HEK293T (cell line): Measurements from ENCODE around the gene KLHL10.

Source experiments
- CTCF ChIA-PET: fragments of 350-600 bp; formaldehyde crosslinking; extraction: SDS; loops from one replicate; lab custom pipeline; 2021; ENCODE audit warnings: antibody characterized with exemption, inconsistent platforms; lab: Yijun Ruan, JAX
- POLR2A ChIA-PET: fragments of 350-600 bp; formaldehyde crosslinking; extraction: SDS; loops from one replicate; lab custom pipeline; 2020; ENCODE audit warnings: antibody characterized with exemption, inconsistent platforms; lab: Yijun Ruan, JAX
- DNase-seq: peaks from one replicate; pipeline ENCODE4 v3.0.0; 2012; ENCODE audit warnings: mixed read lengths; ENCODE audit errors: extremely low spot score
- ARNT ChIP-seq: fragments of 450-650 bp; IDR thresholded peaks from 2 replicates; pipeline ENCODE4 v1.6.1; 2017; ENCODE audit warnings: mild to moderate bottlenecking
- BHLHE40 ChIP-seq: fragments of 450-650 bp; IDR thresholded peaks from 2 replicates; pipeline ENCODE4 v1.6.1; 2016; ENCODE audit warnings: mild to moderate bottlenecking, moderate library complexity, borderline replicate concordance
- CTBP1 ChIP-seq: fragments of 450-650 bp; IDR thresholded peaks from 2 replicates; pipeline ENCODE4 v1.6.1; 2016; ENCODE audit warnings: borderline replicate concordance
- ELF4 ChIP-seq: fragments of 450-650 bp; IDR thresholded peaks from 2 replicates; pipeline ENCODE4 v1.6.1; 2017; ENCODE audit warnings: antibody characterized with exemption
- FOXA1 ChIP-seq: fragments of 450-650 bp; IDR thresholded peaks from 2 replicates; pipeline ENCODE4 v1.6.1; 2016; ENCODE audit warnings: mild to moderate bottlenecking
- FOXK2 ChIP-seq: fragments of 450-650 bp; IDR thresholded peaks from 2 replicates; pipeline ENCODE4 v1.6.1; 2016; ENCODE audit warnings: mild to moderate bottlenecking
- FOXM1 ChIP-seq: fragments of 450-650 bp; IDR thresholded peaks from 2 replicates; pipeline ENCODE4 v1.6.1; 2017; ENCODE audit warnings: mild to moderate bottlenecking, borderline replicate concordance
- HDGF ChIP-seq: fragments of 450-650 bp; IDR thresholded peaks from 2 replicates; pipeline ENCODE4 v1.6.1; 2017; ENCODE audit warnings: antibody characterized with exemption, borderline replicate concordance
- L3MBTL2 ChIP-seq: fragments of 450-650 bp; conservative IDR thresholded peaks from 2 replicates; pipeline ENCODE4 v1.6.1; 2016; ENCODE audit warnings: mild to moderate bottlenecking
- LEF1 ChIP-seq: fragments of 450-650 bp; IDR thresholded peaks from 2 replicates; pipeline ENCODE4 v1.6.1; 2017; ENCODE audit warnings: mild to moderate bottlenecking, borderline replicate concordance
- NFRKB ChIP-seq: fragments of 450-650 bp; IDR thresholded peaks from 2 replicates; pipeline ENCODE4 v1.6.1; 2016; ENCODE audit warnings: mild to moderate bottlenecking, moderate library complexity
- PKNOX1 ChIP-seq: fragments of 450-650 bp; IDR thresholded peaks from 2 replicates; pipeline ENCODE4 v1.6.1; 2016
- SP1 ChIP-seq: fragments of 450-650 bp; IDR thresholded peaks from 2 replicates; pipeline ENCODE4 v1.6.1; 2017
- SUZ12 ChIP-seq: fragments of 450-650 bp; IDR thresholded peaks from 2 replicates; pipeline ENCODE4 v1.6.1; 2016; ENCODE audit warnings: mild to moderate bottlenecking
- TARDBP ChIP-seq: fragments of 450-650 bp; IDR thresholded peaks from 2 replicates; pipeline ENCODE4 v1.6.1; 2016
- ZNF384 ChIP-seq: fragments of 450-650 bp; IDR thresholded peaks from 2 replicates; pipeline ENCODE4 v1.6.1; 2016

The KLHL10 gene

DNA sequence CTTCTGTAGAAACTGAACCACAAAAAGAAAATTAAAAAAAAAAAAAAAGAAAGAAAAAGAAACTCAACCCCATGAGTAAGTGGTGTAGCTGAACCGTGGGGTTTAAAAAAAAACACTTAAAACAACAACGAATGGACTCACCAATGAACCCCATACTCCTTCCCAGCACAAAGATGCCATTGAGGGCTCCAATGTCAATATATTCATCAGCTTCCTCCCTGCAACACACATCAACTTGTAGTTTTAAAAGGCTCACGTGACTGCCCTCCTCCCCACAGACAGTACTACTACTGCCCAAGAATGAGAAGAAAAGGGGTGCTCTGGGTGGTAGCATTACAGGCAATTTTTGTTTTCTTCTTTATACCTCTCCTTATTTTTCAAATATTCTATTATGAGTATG is 30.9 kb downstream of the KLHL10 start:
- TF ChIP-seq ZNF384 (no peak), CTBP1 (no peak), FOXK2 (no peak), LEF1 (no peak), FOXM1 (no peak), SP1 (no peak), HDGF (no peak), BHLHE40 (no peak), ARNT (no peak), NFRKB (no peak), FOXA1 (no peak), L3MBTL2 (no peak), TARDBP (no peak), SUZ12 (no peak), ELF4 (no peak), PKNOX1 (no peak)
- DNase-seq, result no peak
- ChIA-PET POLR2A (no interaction called here), CTCF (no interaction called here)

- DNase-seq, result no peak
- ChIA-PET CTCF (no interaction called here), POLR2A (interaction anchor here (1.6 kb wide), 1 partner anchor 181 kb away, joined by 9 read pairs; the partner anchor contains the start of gene EIF1)
- TF ChIP-seq BHLHE40, result no peak
- no peak for TF ChIP-seq FOXM1
- TF ChIP-seq HDGF, result no peak
- TF ChIP-seq FOXA1, result no peak
- TF ChIP-seq NFRKB, result no peak
- TF ChIP-seq L3MBTL2, result no peak
- TF ChIP-seq ZNF384, result no peak
- TF ChIP-seq TARDBP, result no peak
- no peak for TF ChIP-seq CTBP1
- TF ChIP-seq ARNT, result no peak
- TF ChIP-seq ELF4, result no peak
- TF ChIP-seq LEF1, result no peak
- TF ChIP-seq PKNOX1, result no peak
- TF ChIP-seq SP1, result no peak
- TF ChIP-seq FOXK2, result no peak
- no peak for TF ChIP-seq SUZ12
These were observed 31.8 kb downstream of the KLHL10 start for GRCh38 chr17:41869426-41869825.

GRCh38 chr17:41870097-41870496 is 32.5 kb downstream of the KLHL10 start:
- no peak for DNase-seq
- ChIA-PET CTCF (interaction anchor here (0.5 kb wide), 1 partner anchor 88 kb away, joined by 3 read pairs; no protein-coding TSS in a partner anchor), POLR2A (interaction anchor here (0.8 to 1.6 kb wide), 2 partner anchors 48 to 182 kb away, joined by 3 to 9 read pairs; partner anchors contain the start of gene EIF1)
- TF ChIP-seq PKNOX1 (no peak), BHLHE40 (no peak), ARNT (no peak), FOXA1 (no peak), NFRKB (no peak), LEF1 (no peak), SP1 (no peak), TARDBP (no peak), CTBP1 (no peak), L3MBTL2 (no peak), HDGF (no peak)

DNA sequence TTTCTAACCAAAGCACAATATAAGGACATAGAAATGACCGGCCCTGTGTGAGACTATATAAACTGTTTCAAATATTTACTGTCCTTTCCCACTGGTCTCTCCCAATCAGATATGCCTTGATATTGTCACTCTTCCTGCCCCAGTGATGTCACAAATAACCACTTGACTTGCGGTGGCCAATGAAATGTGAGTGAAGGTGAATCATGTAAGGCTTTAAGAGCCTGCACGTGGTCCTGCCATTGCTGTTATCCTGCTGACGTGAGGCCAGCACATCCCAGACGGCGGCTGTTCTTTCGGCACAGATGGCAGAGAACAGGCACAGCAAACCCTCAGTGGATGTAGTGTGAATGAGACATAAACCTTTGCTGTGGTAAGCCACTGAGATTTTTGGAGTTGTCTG is 33.0 kb downstream of the KLHL10 start:
- TF ChIP-seq ARNT (no peak), ELF4 (no peak), NFRKB (no peak), SUZ12 (no peak), BHLHE40 (no peak), LEF1 (no peak), PKNOX1 (no peak)
- no peak for DNase-seq
- CTCF ChIA-PET, result interaction anchor here (0.5 kb wide), 1 partner anchor 88 kb away, joined by 3 read pairs; no protein-coding TSS in a partner anchor
- POLR2A ChIA-PET, result interaction anchor here (0.8 to 1.6 kb wide), 2 partner anchors 47 to 182 kb away, joined by 3 to 9 read pairs; partner anchors contain the start of gene EIF1

DNA sequence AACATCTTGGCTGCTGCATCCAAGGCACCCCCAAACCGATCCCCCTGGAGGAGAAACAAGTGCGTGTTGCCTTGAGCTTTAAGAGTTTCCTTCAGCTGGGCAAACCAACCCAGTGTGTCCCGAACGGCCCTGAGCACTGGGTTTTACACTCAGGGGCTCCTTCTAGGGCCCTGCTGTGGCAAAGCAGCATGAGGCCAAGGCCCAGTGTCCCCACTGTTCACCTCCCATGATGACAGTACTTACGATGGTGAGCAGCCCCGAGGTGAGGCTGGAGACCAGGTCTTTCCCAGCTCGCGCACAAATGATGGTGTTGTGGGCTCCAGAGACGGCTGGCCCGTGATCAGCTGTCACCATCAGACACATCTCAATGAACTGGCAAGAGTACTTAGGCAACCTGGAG is 34.2 kb downstream of the KLHL10 start:
- POLR2A ChIA-PET, result no interaction called here
- TF ChIP-seq NFRKB (no peak), L3MBTL2 (no peak), CTBP1 (no peak), BHLHE40 (no peak), ARNT (no peak), FOXA1 (no peak), SUZ12 (no peak), SP1 (no peak), ZNF384 (no peak), HDGF (no peak), LEF1 (no peak), FOXM1 (no peak), FOXK2 (no peak), PKNOX1 (no peak), TARDBP (no peak), ELF4 (no peak)
- CTCF ChIA-PET, result no interaction called here
- DNase-seq, result no peak
